ENCODE data around the gene KRT15. TPM values are rescaled to one million over a fixed set of nuclear protein-coding genes. Genes with fewer than 3 reads are reported as not detected.
A peak's percentile ranks its signal among the peaks of the same experiment; 100 is the strongest.

KRT15 gene
- total and polyA plus RNA-seq, 3 experiments from 2014 or later: not detected

- ChIA-PET POLR2A (no interaction called here), CTCF (interaction anchor here (0.6 kb wide), 1 partner anchor 358 kb away, joined by 3 read pairs; no protein-coding TSS in a partner anchor)
- H3K36me3 Mint-ChIP-seq: no peaks in the 10 kb centered on the region
- no peak for DNase-seq
- H3K9me3 Mint-ChIP-seq: no peaks in the 10 kb centered on the region
- no peak overlapping the region for H3K4me3 ChIP-seq (ENCODE audit: low read length)
- no peaks in the 10 kb centered on the region for H3K4me1 Mint-ChIP-seq
- H3K9me3 ChIP-seq (ENCODE audit: low read length): no peaks in the 10 kb centered on the region
- H3K27me3 Mint-ChIP-seq: peaks cover 3 to 11% of the 10 kb centered on the region in 2 donors
- no peaks in the 10 kb centered on the region for H3K4me1 ChIP-seq (ENCODE audit: insufficient read depth, low read length)
- H3K27ac ChIP-seq (ENCODE audit: low read depth, low read length): no peak overlapping the region
- H3K36me3 ChIP-seq (ENCODE audit: insufficient read depth, low read length): no peaks in the 10 kb centered on the region
- no peak overlapping the region for H3K4me3 Mint-ChIP-seq
- H3K27me3 ChIP-seq (ENCODE audit: insufficient read depth, low read length, poor library complexity, severe bottlenecking): no peaks in the 10 kb centered on the region
- peak overlapping the region in 1 of 8 donors; percentile 50 for H3K27ac Mint-ChIP-seq
These were observed 34.5 kb downstream of the KRT15 start for GRCh38 chr17:41483991-41484826.

- Histone ChIP-seq H3K9me3 (ENCODE audit: low read length) (no peaks in the 10 kb centered on the region), H3K4me3 (ENCODE audit: low read length) (no peak overlapping the region), H3K27ac (ENCODE audit: low read depth, low read length) (no peak overlapping the region), H3K36me3 (ENCODE audit: insufficient read depth, low read length) (no peaks in the 10 kb centered on the region), H3K27me3 (ENCODE audit: insufficient read depth, low read length, poor library complexity, severe bottlenecking) (no peaks in the 10 kb centered on the region), H3K4me1 (ENCODE audit: insufficient read depth, low read length) (no peaks in the 10 kb centered on the region)
- H3K4me1 Mint-ChIP-seq: no peaks in the 10 kb centered on the region
- no peaks in the 10 kb centered on the region for H3K36me3 Mint-ChIP-seq
- H3K9me3 Mint-ChIP-seq: no peaks in the 10 kb centered on the region
- no peak for DNase-seq
- H3K27ac Mint-ChIP-seq: peak overlapping the region in 3 of 8 donors; percentile 34 to 95 (median 53)
- ChIA-PET CTCF (interaction anchor here (0.6 kb wide), 1 partner anchor 357 kb away, joined by 3 read pairs; no protein-coding TSS in a partner anchor), POLR2A (no interaction called here)
- peaks cover 3 to 8% of the 10 kb centered on the region in 2 donors for H3K27me3 Mint-ChIP-seq
- no peak overlapping the region for H3K4me3 Mint-ChIP-seq
These were observed 35.2 kb downstream of the KRT15 start for GRCh38 chr17:41483531-41483930.

GRCh38 chr17:41481036-41481435, 37.7 kb downstream of the KRT15 start, which contains the start of gene KRT35:
Gene KRT35 (minus strand): TSS chr17:41481151. CDS start chr17:41481097, 54 bp downstream.
- Mint-ChIP-seq H3K36me3 (no peaks in the 10 kb centered on the region), H3K4me1 (no peaks in the 10 kb centered on the region), H3K4me3 (no peak within 1 kb of the TSS), H3K27me3 (peaks cover 0 to 3% of the 10 kb centered on the region in 2 donors), H3K27ac (peak within 1 kb of the TSS in 2 of 8 donors; percentile 21 to 64), H3K9me3 (no peaks in the 10 kb centered on the region)
- no peak for DNase-seq
- H3K4me3 ChIP-seq (ENCODE audit: low read length): no peak within 1 kb of the TSS
- H3K27ac ChIP-seq (ENCODE audit: low read depth, low read length): no peak within 1 kb of the TSS
- H3K9me3 ChIP-seq (ENCODE audit: low read length): no peaks in the 10 kb centered on the region
- ChIA-PET POLR2A (no interaction called here), CTCF (no interaction called here)
- H3K4me1 ChIP-seq (ENCODE audit: insufficient read depth, low read length): no peaks in the 10 kb centered on the region
- H3K27me3 ChIP-seq (ENCODE audit: insufficient read depth, low read length, poor library complexity, severe bottlenecking): no peaks in the 10 kb centered on the region
- H3K36me3 ChIP-seq (ENCODE audit: insufficient read depth, low read length): no peaks in the 10 kb centered on the region

- no peaks in the 10 kb centered on the region for H3K9me3 Mint-ChIP-seq
- Histone ChIP-seq H3K9me3 (ENCODE audit: low read length) (no peaks in the 10 kb centered on the region), H3K4me1 (ENCODE audit: insufficient read depth, low read length) (no peaks in the 10 kb centered on the region), H3K4me3 (ENCODE audit: low read length) (no peak overlapping the region), H3K27me3 (ENCODE audit: insufficient read depth, low read length, poor library complexity, severe bottlenecking) (no peaks in the 10 kb centered on the region), H3K27ac (ENCODE audit: low read depth, low read length) (no peak overlapping the region), H3K36me3 (ENCODE audit: insufficient read depth, low read length) (no peaks in the 10 kb centered on the region)
- no peaks in the 10 kb centered on the region for H3K36me3 Mint-ChIP-seq
- no peak overlapping the region for H3K27ac Mint-ChIP-seq
- CTCF ChIA-PET: no interaction called here
- POLR2A ChIA-PET: no interaction called here
- H3K4me1 Mint-ChIP-seq: no peaks in the 10 kb centered on the region
- H3K4me3 Mint-ChIP-seq: no peak overlapping the region
- H3K27me3 Mint-ChIP-seq: peaks cover 0 to 3% of the 10 kb centered on the region in 2 donors
- DNase-seq: no peak
These were observed 38.1 kb downstream of the KRT15 start for GRCh38 chr17:41480581-41480980.

GRCh38 chr17:41480136-41480535, 38.6 kb downstream of the KRT15 start:
- no peaks in the 10 kb centered on the region for H3K36me3 ChIP-seq (ENCODE audit: insufficient read depth, low read length)
- no peaks in the 10 kb centered on the region for H3K4me1 ChIP-seq (ENCODE audit: insufficient read depth, low read length)
- H3K4me3 ChIP-seq (ENCODE audit: low read length): no peak overlapping the region
- no peak overlapping the region for H3K4me3 Mint-ChIP-seq
- no peaks in the 10 kb centered on the region for H3K36me3 Mint-ChIP-seq
- H3K4me1 Mint-ChIP-seq: no peaks in the 10 kb centered on the region
- H3K27ac Mint-ChIP-seq: peak overlapping the region in 2 of 8 donors; percentile 7 to 21
- peaks cover 0 to 3% of the 10 kb centered on the region in 2 donors for H3K27me3 Mint-ChIP-seq
- H3K27me3 ChIP-seq (ENCODE audit: insufficient read depth, low read length, poor library complexity, severe bottlenecking): no peaks in the 10 kb centered on the region
- DNase-seq: no peak
- no peak overlapping the region for H3K27ac ChIP-seq (ENCODE audit: low read depth, low read length)
- POLR2A ChIA-PET: no interaction called here
- CTCF ChIA-PET: no interaction called here
- H3K9me3 Mint-ChIP-seq: no peaks in the 10 kb centered on the region
- no peaks in the 10 kb centered on the region for H3K9me3 ChIP-seq (ENCODE audit: low read length)

- Histone ChIP-seq H3K36me3 (ENCODE audit: insufficient read depth, low read length) (no peaks in the 10 kb centered on the region), H3K4me3 (ENCODE audit: low read length) (no peak overlapping the region), H3K27ac (ENCODE audit: low read depth, low read length) (no peak overlapping the region), H3K27me3 (ENCODE audit: insufficient read depth, low read length, poor library complexity, severe bottlenecking) (no peaks in the 10 kb centered on the region), H3K9me3 (ENCODE audit: low read length) (no peaks in the 10 kb centered on the region), H3K4me1 (ENCODE audit: insufficient read depth, low read length) (no peaks in the 10 kb centered on the region)
- DNase-seq: no peak
- Mint-ChIP-seq H3K36me3 (no peaks in the 10 kb centered on the region), H3K27me3 (peaks cover 0 to 1% of the 10 kb centered on the region in 2 donors), H3K9me3 (peaks cover 0 to 3% (median 0%) of the 10 kb centered on the region in 5 donors), H3K4me3 (no peak overlapping the region), H3K4me1 (no peaks in the 10 kb centered on the region), H3K27ac (no peak overlapping the region)
- ChIA-PET CTCF (no interaction called here), POLR2A (no interaction called here)
These were observed 40.5 kb downstream of the KRT15 start for GRCh38 chr17:41478237-41478636.

- Histone ChIP-seq H3K4me3 (ENCODE audit: low read length) (no peak overlapping the region), H3K27me3 (ENCODE audit: insufficient read depth, low read length, poor library complexity, severe bottlenecking) (no peaks in the 10 kb centered on the region), H3K36me3 (ENCODE audit: insufficient read depth, low read length) (no peaks in the 10 kb centered on the region), H3K27ac (ENCODE audit: low read depth, low read length) (no peak overlapping the region), H3K4me1 (ENCODE audit: insufficient read depth, low read length) (no peaks in the 10 kb centered on the region), H3K9me3 (ENCODE audit: low read length) (no peaks in the 10 kb centered on the region)
- Mint-ChIP-seq H3K27me3 (peaks cover 3 to 5% of the 10 kb centered on the region in 2 donors), H3K9me3 (peaks cover 0 to 3% (median 0%) of the 10 kb centered on the region in 5 donors), H3K36me3 (peaks cover 0 to 3% (median 0%) of the 10 kb centered on the region in 3 donors), H3K4me1 (no peaks in the 10 kb centered on the region), H3K27ac (no peak overlapping the region), H3K4me3 (no peak overlapping the region)
- no peak for DNase-seq
- ChIA-PET CTCF (no interaction called here), POLR2A (no interaction called here)
These were observed 41.5 kb downstream of the KRT15 start for GRCh38 chr17:41476866-41477815.

GRCh38 chr17:41475421-41475820, 43.3 kb downstream of the KRT15 start:
- CTCF ChIA-PET: no interaction called here

More at GRCh38 chr17:41475421-41475820, 43.3 kb downstream of the KRT15 start:
- Histone ChIP-seq H3K9me3 (ENCODE audit: low read length) (no peaks in the 10 kb centered on the region), H3K4me1 (ENCODE audit: insufficient read depth, low read length) (no peaks in the 10 kb centered on the region), H3K27me3 (ENCODE audit: insufficient read depth, low read length, poor library complexity, severe bottlenecking) (no peaks in the 10 kb centered on the region), H3K27ac (ENCODE audit: low read depth, low read length) (no peak overlapping the region), H3K36me3 (ENCODE audit: insufficient read depth, low read length) (no peaks in the 10 kb centered on the region), H3K4me3 (ENCODE audit: low read length) (no peak overlapping the region)
- peaks cover 0 to 5% (median 0%) of the 10 kb centered on the region in 3 donors for H3K4me1 Mint-ChIP-seq
- H3K27me3 Mint-ChIP-seq: peaks cover 3 to 7% of the 10 kb centered on the region in 2 donors
- H3K27ac Mint-ChIP-seq: no peak overlapping the region
- DNase-seq: no peak
- POLR2A ChIA-PET: no interaction called here
- peaks cover 0 to 3% (median 0%) of the 10 kb centered on the region in 3 donors for H3K36me3 Mint-ChIP-seq
- H3K4me3 Mint-ChIP-seq: no peak overlapping the region
- peaks cover 0 to 3% (median 0%) of the 10 kb centered on the region in 5 donors for H3K9me3 Mint-ChIP-seq
